ENCODE data around the gene ETFB. TPM values are rescaled to one million over a fixed set of nuclear protein-coding genes. Genes with fewer than 3 reads are reported as not detected.

ETFB gene
- total and polyA plus RNA-seq, 9 of the 15 experiments (the other 6 are each of a cell fraction or from before 2014, with no cell fraction given), result 18.1 to 143 (median 96.1) TPM

- peak; percentile 62 for TF ChIP-seq ZBTB7A (IDR thresholded peaks at IDR 0.05; ENCODE audit: borderline replicate concordance, control insufficient read depth, low read depth, low read length)
- peak; percentile 65; the same call in 1 of the 2 replicates for TF ChIP-seq ESRRA (IDR thresholded peaks at IDR 0.05; ENCODE audit: borderline replicate concordance, low read depth)
- peak; percentile 70; the same call in 1 of the 2 replicates for TF ChIP-seq CXXC5 (CRISPR knock-in tag; IDR thresholded peaks at IDR 0.05)
- TF ChIP-seq CREB3 (tag; conservative IDR thresholded peaks at IDR 0.05; ENCODE audit: low read depth), result no peak
- TF ChIP-seq CHCHD3 (CRISPR knock-in tag; IDR thresholded peaks at IDR 0.05), result no peak
- TF ChIP-seq AFF1 (IDR thresholded peaks at IDR 0.05; ENCODE audit: low read depth in 1 of 2, partially characterized antibody in 2 of 2), result no peak
- no peak for TF ChIP-seq U2AF2 (optimal IDR thresholded peaks at IDR 0.05; ENCODE audit: low read depth, low read length)
- TF ChIP-seq ZNF77 (CRISPR knock-in tag; IDR thresholded peaks at IDR 0.05), result no peak
- TF ChIP-seq TCF15 (CRISPR knock-in tag; IDR thresholded peaks at IDR 0.05), result no peak
- no peak for TF ChIP-seq NFATC3 (IDR thresholded peaks at IDR 0.05)
- 0 out of 2 replicates have a peak, but pooled peaks have one; percentile 22 for TF ChIP-seq ERF (CRISPR knock-in tag; IDR thresholded peaks at IDR 0.05)
Observed at GRCh38 chr19:51365965-51366388, at the start of gene ETFB (continued).

All from K562 (cell line).